ENCODE data around the gene NATD1. TPM values are rescaled to one million over a fixed set of nuclear protein-coding genes. Genes with fewer than 3 reads are reported as not detected.

Gene NATD1
- total RNA-seq, 1 donor from 2014 or later: 1.7 TPM

- CTCF ChIA-PET: interaction anchor here (1.3 to 7.8 kb wide), 7 partner anchors 9 to 235 kb away, joined by 3 to 81 read pairs (median 8); no protein-coding TSS in a partner anchor
- H3K4me3 Mint-ChIP-seq: no peak overlapping the region
- H3K4me1 Mint-ChIP-seq: peaks cover 58% of the 10 kb centered on the region
- TF ChIP-seq CTCF (IDR thresholded peaks at IDR 0.05): no peak
- no peak overlapping the region for H3K27ac Mint-ChIP-seq
- DNase-seq (no peak), ATAC-seq (ENCODE audit: low read depth) (no peak)
- no peaks in the 10 kb centered on the region for H3K9me3 Mint-ChIP-seq
- H3K36me3 Mint-ChIP-seq (ENCODE audit: low read depth): no peaks in the 10 kb centered on the region
- POLR2A ChIA-PET: interaction anchor here (1.9 to 2.0 kb wide), 2 partner anchors 9 to 236 kb away, joined by 6 to 11 read pairs; partner anchors contain the start of gene USP22
- intact Hi-C loops (cut with micrococcal nuclease): no loop called here
- H3K27me3 Mint-ChIP-seq: no peaks in the 10 kb centered on the region
Measured at GRCh38 chr17:21279198-21279535, 26.0 kb upstream of the NATD1 start.

GRCh38 chr17:21278450-21279197 lies 25.4 kb upstream of the NATD1 start:
- intact Hi-C loops (cut with micrococcal nuclease): no loop called here
- Mint-ChIP-seq H3K9me3 (no peaks in the 10 kb centered on the region), H3K27me3 (no peaks in the 10 kb centered on the region), H3K4me1 (peaks cover 58% of the 10 kb centered on the region), H3K4me3 (no peak overlapping the region), H3K36me3 (ENCODE audit: low read depth) (no peaks in the 10 kb centered on the region), H3K27ac (peak overlapping the region; percentile 3)
- ChIA-PET CTCF (interaction anchor here (1.4 to 7.8 kb wide), 5 partner anchors 10 to 235 kb away, joined by 5 to 81 read pairs (median 8); no protein-coding TSS in a partner anchor), POLR2A (interaction anchor here (1.9 to 2.0 kb wide), 2 partner anchors 9 to 235 kb away, joined by 6 to 11 read pairs; partner anchors contain the start of gene USP22)
- TF ChIP-seq CTCF (IDR thresholded peaks at IDR 0.05): no peak
- ATAC-seq (ENCODE audit: low read depth) (no peak), DNase-seq (no peak)

- H3K36me3 Mint-ChIP-seq (ENCODE audit: low read depth): no peaks in the 10 kb centered on the region
- H3K4me1 Mint-ChIP-seq: peaks cover 50% of the 10 kb centered on the region
- DNase-seq: no peak
- H3K27me3 Mint-ChIP-seq: no peaks in the 10 kb centered on the region
- ChIA-PET CTCF (interaction anchor here (1.0 to 7.8 kb wide), 4 partner anchors 10 to 236 kb away, joined by 5 to 81 read pairs (median 12); no protein-coding TSS in a partner anchor), POLR2A (interaction anchor here (0.6 to 3.4 kb wide), 3 partner anchors 11 to 234 kb away, joined by 3 to 54 read pairs (median 6); no protein-coding TSS in a partner anchor)
- no peaks in the 10 kb centered on the region for H3K9me3 Mint-ChIP-seq
- no peak for ATAC-seq (ENCODE audit: low read depth)
- TF ChIP-seq CTCF (IDR thresholded peaks at IDR 0.05): no peak
- intact Hi-C loops (cut with micrococcal nuclease): no loop called here
- no peak overlapping the region for H3K27ac Mint-ChIP-seq
- H3K4me3 Mint-ChIP-seq: no peak overlapping the region
Measured at GRCh38 chr17:21277332-21277731, 24.1 kb upstream of the NATD1 start.

- intact Hi-C loops (cut with micrococcal nuclease): no loop called here
- Mint-ChIP-seq H3K36me3 (ENCODE audit: low read depth) (no peaks in the 10 kb centered on the region), H3K4me1 (peaks cover 39% of the 10 kb centered on the region), H3K27me3 (no peaks in the 10 kb centered on the region), H3K27ac (peak overlapping the region; percentile 88), H3K4me3 (peak overlapping the region; percentile 88), H3K9me3 (no peaks in the 10 kb centered on the region)
- DNase-seq (no peak), ATAC-seq (ENCODE audit: low read depth) (no peak)
- CTCF ChIA-PET: interaction anchor here (0.6 to 7.8 kb wide), 6 partner anchors 11 to 238 kb away, joined by 3 to 81 read pairs (median 6); no protein-coding TSS in a partner anchor
- POLR2A ChIA-PET: interaction anchor here (0.5 to 3.4 kb wide), 8 partner anchors 8 to 1271 kb away, joined by 3 to 54 read pairs (median 4); partner anchors contain the start of genes TMEM11 and USP22
- no peak for TF ChIP-seq CTCF (IDR thresholded peaks at IDR 0.05)
Measured at GRCh38 chr17:21276264-21276588, 23.0 kb upstream of the NATD1 start.
